HTR-8/SVneo (cell line): ENCODE data around the gene IPO13.

Experiments used
- DNase-seq: peaks from one replicate; pipeline ENCODE4 v3.0.0; 2011; ENCODE audit warnings: low spot score, mixed read lengths; ENCODE audit not compliant: insufficient read length
- FAIRE-seq: peaks from 2 replicates; lab custom pipeline; 2011; peaks lifted over from hg19 to GRCh38; lab: Jason Lieb, UNC

The IPO13 gene

GRCh38 chr1:43969746-43970466, 23.2 kb downstream of the IPO13 start, which contains the start of gene DPH2:
Gene DPH2 (plus strand): TSS chr1:43970010. CDS start chr1:43970176, 166 bp downstream.
- FAIRE-seq = peak; percentile 87

GRCh38 chr1:43970502-43970901, 23.8 kb downstream of the IPO13 start:
- FAIRE-seq (no peak), DNase-seq (no peak)

More at GRCh38 chr1:43969746-43970466, 23.2 kb downstream of the IPO13 start, which contains the start of gene DPH2:
- DNase-seq = peak; percentile 98

- no peak for DNase-seq
- no peak for FAIRE-seq
Observed at GRCh38 chr1:43970911-43971310, 24.2 kb downstream of the IPO13 start.

- FAIRE-seq = no peak
Observed at GRCh38 chr1:43971336-43971980, 24.7 kb downstream of the IPO13 start.

GRCh38 chr1:43973981-43974442, 27.3 kb downstream of the IPO13 start:
- FAIRE-seq (no peak), DNase-seq (no peak)

More at GRCh38 chr1:43971336-43971980, 24.7 kb downstream of the IPO13 start:
- DNase-seq = no peak

GRCh38 chr1:43974443-43975248, 27.9 kb downstream of the IPO13 start, which contains the start of gene ATP6V0B:
Gene ATP6V0B (plus strand): TSS chr1:43974960. CDS start chr1:43975041, 81 bp downstream.
- FAIRE-seq = peak; percentile 98
- peak; percentile 89 for DNase-seq

- no peak for DNase-seq
Observed at GRCh38 chr1:43975249-43975961, 28.7 kb downstream of the IPO13 start.

GRCh38 chr1:43976045-43976444, 29.3 kb downstream of the IPO13 start:
- DNase-seq (no peak), FAIRE-seq (no peak)

More at GRCh38 chr1:43975249-43975961, 28.7 kb downstream of the IPO13 start:
- no peak for FAIRE-seq

GRCh38 chr1:43976890-43977289, 30.1 kb downstream of the IPO13 start:
- FAIRE-seq = no peak
- no peak for DNase-seq

GRCh38 chr1:43977376-43978263, 30.9 kb downstream of the IPO13 start:
- FAIRE-seq (no peak), DNase-seq (no peak)

GRCh38 chr1:43978264-43978550, 31.5 kb downstream of the IPO13 start:
- no peak for FAIRE-seq
- DNase-seq = no peak

GRCh38 chr1:43978551-43979260, 32.0 kb downstream of the IPO13 start, which contains the start of gene B4GALT2:
Gene B4GALT2 (plus strand): TSS chr1:43979210. CDS start chr1:43981161, 1,951 bp downstream.
- no peak for FAIRE-seq
- no peak for DNase-seq

- FAIRE-seq (no peak), DNase-seq (no peak)
Observed at GRCh38 chr1:43979261-43979527, 32.4 kb downstream of the IPO13 start.

- DNase-seq (no peak), FAIRE-seq (peak; percentile 87)
Observed at GRCh38 chr1:43979528-43980254, 32.9 kb downstream of the IPO13 start.

- no peak for DNase-seq
- FAIRE-seq = no peak
Observed at GRCh38 chr1:43980255-43981134, 33.7 kb downstream of the IPO13 start.

- FAIRE-seq = no peak
- DNase-seq = no peak
Observed at GRCh38 chr1:43981135-43981491, 34.4 kb downstream of the IPO13 start.

- FAIRE-seq = no peak
Observed at GRCh38 chr1:43981636-43982035, 34.9 kb downstream of the IPO13 start.

More at GRCh38 chr1:43981636-43982035, 34.9 kb downstream of the IPO13 start:
- no peak for DNase-seq
